Fibroblast of peridontal ligament (primary cell): ENCODE data around the gene CCDC27.

Experiments used
- DNase-seq: peaks from one replicate; pipeline ENCODE4 v3.0.0-alpha.2; 2010; ENCODE audit errors: extremely low read depth

The CCDC27 gene

GRCh38 chr1:3817821-3818597 lies 65.8 kb downstream of the CCDC27 start:
- no peak for DNase-seq

- DNase-seq, result no peak
Measured at GRCh38 chr1:3819771-3820200, 67.5 kb downstream of the CCDC27 start.

DNA sequence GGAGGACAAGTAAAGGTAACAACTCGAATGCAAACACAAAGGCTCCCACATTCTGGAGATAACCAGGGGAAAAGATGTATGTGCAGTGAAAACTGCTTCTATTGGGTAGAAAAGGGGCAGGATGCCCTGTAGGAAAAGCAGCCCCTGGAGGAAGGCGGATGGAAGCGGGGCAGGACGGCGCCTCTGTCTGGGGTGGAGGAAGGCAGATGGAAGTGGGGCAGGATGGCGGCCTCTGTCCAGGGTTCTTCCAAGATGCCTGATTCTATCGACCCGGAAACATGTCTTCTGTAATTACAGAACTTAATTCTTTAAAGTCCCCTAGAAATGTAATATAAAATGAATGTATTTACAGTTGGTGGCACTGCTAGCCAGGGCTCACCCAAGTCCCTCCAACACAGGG lies 68.1 kb downstream of the CCDC27 start:
- no peak for DNase-seq

GRCh38 chr1:3821004-3821403 lies 68.8 kb downstream of the CCDC27 start:
- no peak for DNase-seq
